Measurements from ENCODE around the gene POMP.

DNA sequence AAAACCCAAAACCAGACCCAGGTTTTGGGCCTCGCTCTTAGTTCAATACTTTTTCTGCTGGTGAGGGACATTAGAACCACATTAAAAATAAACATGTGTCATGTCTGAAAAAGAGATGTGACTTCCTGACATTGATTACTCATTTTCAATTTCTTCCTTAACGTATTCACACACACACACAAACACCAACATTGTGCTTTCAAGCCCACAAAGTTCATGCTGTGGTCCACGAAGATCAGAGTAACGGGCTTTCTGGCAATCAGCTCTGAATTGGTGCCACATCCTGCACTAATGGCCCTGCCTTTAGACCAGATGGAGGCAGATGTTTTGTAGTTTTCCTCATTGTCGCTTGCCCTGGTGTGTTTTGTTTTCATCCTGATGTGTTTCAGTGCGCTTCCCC is 47.9 kb upstream of the POMP start:
- TF ChIP-seq, protein P1, sequence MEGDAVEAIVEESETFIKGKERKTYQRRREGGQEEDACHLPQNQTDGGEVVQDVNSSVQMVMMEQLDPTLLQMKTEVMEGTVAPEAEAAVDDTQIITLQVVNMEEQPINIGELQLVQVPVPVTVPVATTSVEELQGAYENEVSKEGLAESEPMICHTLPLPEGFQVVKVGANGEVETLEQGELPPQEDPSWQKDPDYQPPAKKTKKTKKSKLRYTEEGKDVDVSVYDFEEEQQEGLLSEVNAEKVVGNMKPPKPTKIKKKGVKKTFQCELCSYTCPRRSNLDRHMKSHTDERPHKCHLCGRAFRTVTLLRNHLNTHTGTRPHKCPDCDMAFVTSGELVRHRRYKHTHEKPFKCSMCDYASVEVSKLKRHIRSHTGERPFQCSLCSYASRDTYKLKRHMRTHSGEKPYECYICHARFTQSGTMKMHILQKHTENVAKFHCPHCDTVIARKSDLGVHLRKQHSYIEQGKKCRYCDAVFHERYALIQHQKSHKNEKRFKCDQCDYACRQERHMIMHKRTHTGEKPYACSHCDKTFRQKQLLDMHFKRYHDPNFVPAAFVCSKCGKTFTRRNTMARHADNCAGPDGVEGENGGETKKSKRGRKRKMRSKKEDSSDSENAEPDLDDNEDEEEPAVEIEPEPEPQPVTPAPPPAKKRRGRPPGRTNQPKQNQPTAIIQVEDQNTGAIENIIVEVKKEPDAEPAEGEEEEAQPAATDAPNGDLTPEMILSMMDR (IDR thresholded peaks at IDR 0.05): no peak
- TF ChIP-seq SIN3A (IDR thresholded peaks at IDR 0.05; ENCODE audit: borderline replicate concordance, insufficient read depth, low read depth, low read length) (no peak), TCF7L2 (IDR thresholded peaks at IDR 0.05; ENCODE audit: low read depth, low read length) (no peak)

Data from Panc1 (cell line).